ENCODE results near the gene SLC36A4. TPM values are rescaled to one million over a fixed set of nuclear protein-coding genes. Genes with fewer than 3 reads are reported as not detected.
"Not testable (repeated sequence)": the region's sequence is repeated elsewhere in the genome, so short reads cannot be mapped to it uniquely, and the experiment has no call there.

The SLC36A4 gene
- total and polyA plus RNA-seq, 4 donors: 4.4 to 23.7 (median 13.0) TPM

DNA sequence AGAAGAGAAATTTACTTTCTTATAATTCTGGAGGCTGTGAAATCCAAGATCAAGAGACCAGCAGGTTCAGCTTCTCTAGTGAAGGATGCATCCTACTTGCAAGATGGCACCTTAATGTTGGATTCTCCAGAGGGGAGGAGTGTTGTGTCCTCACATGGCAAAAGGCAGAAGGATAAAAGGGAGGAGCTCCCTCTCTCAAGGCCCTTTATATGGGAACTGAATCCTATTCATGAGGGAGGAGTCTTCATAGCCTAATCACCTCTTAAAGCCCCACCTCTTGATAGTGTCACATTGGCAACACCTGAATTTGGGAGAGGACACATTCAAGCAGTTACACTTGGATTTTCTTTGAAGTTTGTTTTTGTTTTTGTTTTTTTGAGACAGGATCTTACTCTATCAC lies 79.5 kb downstream of the SLC36A4 start:
- no peak overlapping the region for H3K4me3 ChIP-seq (ENCODE audit: low read length in 2 of 2)
- DNase-seq (no peak), ATAC-seq (ENCODE audit: low FRiP score) (no peak)
- H3K27ac ChIP-seq (ENCODE audit: low read depth in 1 of 2, low read length in 2 of 2): no peak overlapping the region
- no peaks in the 10 kb centered on the region for H3K4me1 ChIP-seq (ENCODE audit: control insufficient read depth in 1 of 2, insufficient read depth in 2 of 2, low read length in 2 of 2)
- H3K36me3 ChIP-seq (ENCODE audit: control insufficient read depth in 1 of 2, insufficient read depth in 2 of 2, low read length in 1 of 2): no peaks in the 10 kb centered on the region
- intact Hi-C loops (cut with DNase I): no loop called here
- H3K27me3 ChIP-seq (ENCODE audit: control insufficient read depth in 1 of 2, insufficient read depth in 2 of 2, low read length in 1 of 2): no peaks in the 10 kb centered on the region
- H3K9me3 ChIP-seq (ENCODE audit: control insufficient read depth, low read length): no peaks in the 10 kb centered on the region

DNA sequence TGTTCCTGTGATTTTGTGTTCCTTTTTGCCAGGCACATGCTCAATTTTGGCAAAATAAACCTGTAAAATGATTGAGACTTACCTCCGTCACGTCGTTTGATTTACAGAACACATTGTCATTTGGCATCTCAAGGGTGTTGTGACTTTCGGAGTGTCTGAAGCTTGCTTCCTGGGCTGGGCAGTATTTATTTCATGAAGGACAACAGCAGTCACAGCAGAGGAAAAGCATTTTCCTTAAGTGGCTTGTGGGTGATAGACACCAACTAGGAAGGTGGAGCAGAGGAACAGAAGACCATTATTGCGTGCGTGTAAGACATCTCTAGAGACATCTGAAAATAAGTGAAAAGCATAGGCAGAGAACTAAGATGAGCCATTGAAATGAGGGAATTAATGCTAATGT lies 80.2 kb downstream of the SLC36A4 start:
- intact Hi-C loops (cut with DNase I): no loop called here
- Histone ChIP-seq H3K27ac (ENCODE audit: low read depth in 1 of 2, low read length in 2 of 2) (no peak overlapping the region), H3K27me3 (ENCODE audit: control insufficient read depth in 1 of 2, insufficient read depth in 2 of 2, low read length in 1 of 2) (no peaks in the 10 kb centered on the region), H3K4me3 (ENCODE audit: low read length in 2 of 2) (no peak overlapping the region), H3K4me1 (ENCODE audit: control insufficient read depth in 1 of 2, insufficient read depth in 2 of 2, low read length in 2 of 2) (no peaks in the 10 kb centered on the region), H3K9me3 (ENCODE audit: control insufficient read depth, low read length) (no peaks in the 10 kb centered on the region), H3K36me3 (ENCODE audit: control insufficient read depth in 1 of 2, insufficient read depth in 2 of 2, low read length in 1 of 2) (no peaks in the 10 kb centered on the region)
- no peak for ATAC-seq (ENCODE audit: low FRiP score)
- 46 to 55% methylated on average over 6 of the region's 6 CpGs for WGBS, 2 donors
- DNase-seq: no peak

DNA sequence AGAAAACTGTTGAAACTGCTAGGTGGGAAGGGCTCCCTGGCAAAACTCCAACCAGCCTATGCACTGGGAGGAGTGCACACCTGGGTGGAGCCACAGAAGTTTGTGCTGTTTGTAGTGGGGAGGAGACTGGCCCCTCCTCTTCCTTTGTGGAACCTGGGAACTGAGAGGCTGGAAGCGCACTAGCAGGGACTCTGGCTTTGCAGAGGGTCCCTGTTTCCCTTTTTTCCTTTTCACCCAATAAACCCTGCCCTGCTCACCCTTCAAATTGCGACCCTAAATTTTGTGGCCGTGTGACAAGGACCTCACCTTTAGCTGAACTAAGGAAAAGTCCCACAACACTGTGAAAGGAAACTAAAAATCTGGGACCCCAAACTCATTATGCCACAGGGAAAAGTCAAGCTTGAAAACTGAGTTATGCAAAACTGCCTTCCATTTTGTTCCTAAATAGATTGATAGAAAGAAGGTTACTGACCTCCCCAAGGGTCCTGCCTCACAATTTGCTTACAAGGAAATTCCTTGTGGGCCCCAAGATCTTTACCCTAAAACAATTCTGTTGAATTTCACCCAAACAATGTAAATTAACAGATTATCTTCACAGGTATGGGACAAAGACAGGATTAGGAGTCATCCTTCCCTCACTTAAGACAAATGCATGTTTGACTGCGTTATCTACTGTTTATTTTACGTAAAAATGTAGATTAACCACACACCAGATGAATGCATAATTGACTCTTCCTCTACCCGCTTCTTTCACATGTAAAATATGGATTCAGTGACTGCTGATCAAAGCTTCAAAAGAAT lies 81.0 kb downstream of the SLC36A4 start:
- no peaks in the 10 kb centered on the region for H3K36me3 ChIP-seq (ENCODE audit: control insufficient read depth in 1 of 2, insufficient read depth in 2 of 2, low read length in 1 of 2)
- H3K9me3 ChIP-seq (ENCODE audit: control insufficient read depth, low read length): no peaks in the 10 kb centered on the region
- no peak for ATAC-seq (ENCODE audit: low FRiP score)
- intact Hi-C loops (cut with DNase I): no loop called here
- no peaks in the 10 kb centered on the region for H3K27me3 ChIP-seq (ENCODE audit: control insufficient read depth in 1 of 2, insufficient read depth in 2 of 2, low read length in 1 of 2)
- 49 to 59% methylated on average over 6 of the region's 6 CpGs for WGBS, 2 donors
- H3K27ac ChIP-seq (ENCODE audit: low read depth in 1 of 2, low read length in 2 of 2): no peak overlapping the region
- no peak overlapping the region for H3K4me3 ChIP-seq (ENCODE audit: low read length in 2 of 2)
- no peak for DNase-seq
- no peaks in the 10 kb centered on the region for H3K4me1 ChIP-seq (ENCODE audit: control insufficient read depth in 1 of 2, insufficient read depth in 2 of 2, low read length in 2 of 2)

DNA sequence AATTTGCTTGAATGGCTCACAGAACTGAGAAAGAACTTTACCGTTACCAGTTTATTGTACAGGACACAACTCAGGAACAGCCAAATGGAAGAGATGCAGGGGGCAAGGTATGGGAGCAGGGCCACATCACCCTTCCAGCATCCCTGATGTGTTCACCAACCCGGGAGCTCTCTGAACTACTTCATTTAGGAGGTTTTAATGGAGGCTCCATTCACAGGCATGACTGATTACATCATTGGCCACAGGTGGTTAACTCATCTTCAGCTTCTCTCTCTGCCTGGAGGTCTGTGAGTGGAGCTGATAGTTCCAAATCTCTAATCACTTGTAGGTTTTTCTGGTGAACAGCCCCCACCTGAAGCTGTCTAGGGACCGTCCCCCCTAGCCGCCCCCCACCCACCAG lies 83.5 kb downstream of the SLC36A4 start:
- H3K36me3 ChIP-seq (ENCODE audit: control insufficient read depth in 1 of 2, insufficient read depth in 2 of 2, low read length in 1 of 2): no peaks in the 10 kb centered on the region
- H3K4me1 ChIP-seq (ENCODE audit: control insufficient read depth in 1 of 2, insufficient read depth in 2 of 2, low read length in 2 of 2): no peaks in the 10 kb centered on the region
- no peak overlapping the region for H3K27ac ChIP-seq (ENCODE audit: low read depth in 1 of 2, low read length in 2 of 2)
- 58 to 72% methylated on average over 4 of the region's 4 CpGs for WGBS, 2 donors
- intact Hi-C loops (cut with DNase I): no loop called here
- H3K9me3 ChIP-seq (ENCODE audit: control insufficient read depth, low read length): peaks cover 1% of the 10 kb centered on the region
- no peaks in the 10 kb centered on the region for H3K27me3 ChIP-seq (ENCODE audit: control insufficient read depth in 1 of 2, insufficient read depth in 2 of 2, low read length in 1 of 2)
- no peak overlapping the region for H3K4me3 ChIP-seq (ENCODE audit: low read length in 2 of 2)
- ATAC-seq (ENCODE audit: low FRiP score) (no peak), DNase-seq (no peak)

DNA sequence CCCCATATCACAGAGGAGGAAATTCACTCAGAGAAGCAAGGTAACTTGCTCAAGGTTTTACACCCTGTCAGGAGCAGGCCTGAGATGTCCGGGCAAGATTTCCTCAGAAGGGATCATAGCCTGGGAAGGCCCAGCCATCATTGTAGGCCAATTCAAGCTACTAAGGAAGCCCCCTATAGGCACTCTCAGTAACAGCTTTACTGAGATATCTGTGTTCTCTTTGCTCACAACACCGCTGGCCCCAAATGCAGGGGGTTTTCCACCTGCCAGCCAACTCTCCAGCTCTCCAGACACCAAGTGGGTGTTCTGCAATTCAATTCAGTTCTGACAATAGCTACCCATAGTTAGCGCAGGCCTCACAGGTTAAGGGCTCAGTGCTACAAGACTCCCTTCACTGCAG lies 84.0 kb downstream of the SLC36A4 start:
- Histone ChIP-seq H3K36me3 (ENCODE audit: control insufficient read depth in 1 of 2, insufficient read depth in 2 of 2, low read length in 1 of 2) (no peaks in the 10 kb centered on the region), H3K4me3 (ENCODE audit: low read length in 2 of 2) (no peak overlapping the region), H3K27ac (ENCODE audit: low read depth in 1 of 2, low read length in 2 of 2) (no peak overlapping the region), H3K9me3 (ENCODE audit: control insufficient read depth, low read length) (peaks cover 1% of the 10 kb centered on the region), H3K4me1 (ENCODE audit: control insufficient read depth in 1 of 2, insufficient read depth in 2 of 2, low read length in 2 of 2) (no peaks in the 10 kb centered on the region), H3K27me3 (ENCODE audit: control insufficient read depth in 1 of 2, insufficient read depth in 2 of 2, low read length in 1 of 2) (no peaks in the 10 kb centered on the region)
- WGBS, 2 donors: 65 to 78% methylated on average over 3 of the region's 3 CpGs
- ATAC-seq (ENCODE audit: low FRiP score) (no peak), DNase-seq (no peak)
- intact Hi-C loops (cut with DNase I): no loop called here

DNA sequence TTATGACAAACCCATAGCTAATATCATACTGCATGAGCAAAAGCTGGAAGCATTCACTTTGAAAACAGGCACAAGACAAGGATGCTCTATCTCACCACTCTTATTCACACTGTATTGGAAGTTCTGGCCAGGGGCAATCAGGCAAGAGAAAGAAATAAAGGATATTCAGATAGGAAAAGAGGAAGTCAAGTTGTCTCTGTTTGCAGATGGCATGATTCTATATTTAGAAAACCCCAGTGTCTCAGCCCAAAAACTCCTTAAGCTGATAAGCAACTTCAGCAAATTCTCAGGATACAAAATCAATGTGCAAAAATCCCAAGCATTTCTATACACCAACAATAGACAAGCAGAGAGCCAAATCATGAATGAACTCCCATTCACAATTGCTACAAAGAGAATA lies 86.6 kb downstream of the SLC36A4 start:
- H3K27ac ChIP-seq (ENCODE audit: low read depth in 1 of 2, low read length in 2 of 2); H3K4me1 ChIP-seq (ENCODE audit: control insufficient read depth in 1 of 2, insufficient read depth in 2 of 2, low read length in 2 of 2); H3K4me3 ChIP-seq (ENCODE audit: low read length in 2 of 2); H3K9me3 ChIP-seq (ENCODE audit: control insufficient read depth, low read length); ATAC-seq (ENCODE audit: low FRiP score); DNase-seq; H3K36me3 ChIP-seq (ENCODE audit: control insufficient read depth in 1 of 2, insufficient read depth in 2 of 2, low read length in 1 of 2); intact Hi-C loops (cut with DNase I); H3K27me3 ChIP-seq (ENCODE audit: control insufficient read depth in 1 of 2, insufficient read depth in 2 of 2, low read length in 1 of 2): not testable (repeated sequence)

DNA sequence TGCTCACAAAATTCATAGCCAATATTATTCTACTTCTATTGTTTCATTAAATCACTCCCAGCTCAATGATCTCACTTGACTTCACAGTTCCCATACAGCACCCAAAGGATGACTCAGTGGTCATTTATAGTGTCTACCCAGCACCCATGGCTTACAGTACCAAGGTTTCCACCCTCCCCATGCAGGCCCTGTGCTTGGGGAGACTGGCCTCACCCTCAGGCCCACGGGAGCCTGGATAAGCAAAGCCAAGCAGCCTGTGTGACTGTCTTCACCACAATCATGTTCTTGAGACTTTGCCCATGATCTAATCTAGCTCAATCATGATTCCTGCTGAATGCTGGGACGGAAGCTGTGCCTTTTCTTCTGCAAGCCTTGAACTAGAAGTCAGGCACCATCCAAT lies 97.6 kb downstream of the SLC36A4 start:
- intact Hi-C loops (cut with DNase I): no loop called here

DNA sequence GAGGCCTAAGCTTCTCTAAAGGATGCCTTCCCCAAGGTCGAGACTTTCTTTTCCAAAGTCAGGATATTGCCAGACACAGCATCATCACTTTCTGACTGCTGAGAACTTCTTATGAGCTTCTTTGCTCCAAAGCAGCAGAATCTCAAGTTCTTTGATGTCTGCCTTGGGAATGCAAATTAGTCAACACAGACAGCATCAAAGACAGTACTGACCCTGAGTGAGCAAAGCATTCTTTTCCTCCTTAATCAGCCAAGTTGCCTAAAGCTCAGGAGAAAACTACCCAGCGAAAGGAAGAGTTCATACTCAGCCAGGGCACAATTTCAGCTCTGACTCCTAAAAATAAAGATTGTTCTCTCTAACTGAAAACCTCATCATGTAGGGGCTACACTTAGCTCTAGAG lies 98.0 kb downstream of the SLC36A4 start:
- Histone ChIP-seq H3K27me3 (ENCODE audit: control insufficient read depth in 1 of 2, insufficient read depth in 2 of 2, low read length in 1 of 2) (no peaks in the 10 kb centered on the region), H3K36me3 (ENCODE audit: control insufficient read depth in 1 of 2, insufficient read depth in 2 of 2, low read length in 1 of 2) (no peaks in the 10 kb centered on the region), H3K4me3 (ENCODE audit: low read length in 2 of 2) (no peak overlapping the region), H3K27ac (ENCODE audit: low read depth in 1 of 2, low read length in 2 of 2) (no peak overlapping the region), H3K9me3 (ENCODE audit: control insufficient read depth, low read length) (no peaks in the 10 kb centered on the region), H3K4me1 (ENCODE audit: control insufficient read depth in 1 of 2, insufficient read depth in 2 of 2, low read length in 2 of 2) (no peaks in the 10 kb centered on the region)
- intact Hi-C loops (cut with DNase I): no loop called here
- ATAC-seq (ENCODE audit: low FRiP score) (no peak), DNase-seq (no peak)
- 79 to 82% methylated on average over 2 of the region's 2 CpGs for WGBS, 2 donors

More for the DNA sequence above, 97.6 kb downstream of the SLC36A4 start:
- Histone ChIP-seq H3K4me3 (ENCODE audit: low read length in 2 of 2) (no peak overlapping the region), H3K36me3 (ENCODE audit: control insufficient read depth in 1 of 2, insufficient read depth in 2 of 2, low read length in 1 of 2) (no peaks in the 10 kb centered on the region), H3K27ac (ENCODE audit: low read depth in 1 of 2, low read length in 2 of 2) (no peak overlapping the region), H3K4me1 (ENCODE audit: control insufficient read depth in 1 of 2, insufficient read depth in 2 of 2, low read length in 2 of 2) (no peaks in the 10 kb centered on the region), H3K27me3 (ENCODE audit: control insufficient read depth in 1 of 2, insufficient read depth in 2 of 2, low read length in 1 of 2) (no peaks in the 10 kb centered on the region), H3K9me3 (ENCODE audit: control insufficient read depth, low read length) (no peaks in the 10 kb centered on the region)
- DNase-seq (no peak), ATAC-seq (ENCODE audit: low FRiP score) (no peak)
- 27 to 30% methylated on average over 2 of the region's 2 CpGs for WGBS, 2 donors
